Right atrium auricular region (tissue), 2 donors: ENCODE measurements around the gene ASTN2. TPM values are rescaled to one million over a fixed set of nuclear protein-coding genes. Genes with fewer than 3 reads are reported as not detected.

ENCODE experiments used
- DNase-seq: peaks from one replicate; pipeline ENCODE4 v3.0.0-alpha.2; 2019; ENCODE audit warnings: low spot score
- H3K27ac ChIP-seq, 2 donors: fragments of 200-600 bp; sonication (generic); 1 replicate in 1 of 2; 2 replicates in 1 of 2; pipeline ENCODE4 v1.5.1; 2016 to 2019
- H3K27me3 ChIP-seq, 2 donors: fragments of 200-600 bp; sonication (generic); one replicate each; pipeline versions ENCODE4 v1.5.1 to v1.6.0; 2017 to 2019
- H3K36me3 ChIP-seq: fragments of 200-600 bp; sonication (generic); one replicate; pipeline ENCODE4 v1.5.1; 2016
- H3K4me1 ChIP-seq, 2 donors: fragments of 200-600 bp; sonication (generic); one replicate each; pipeline versions ENCODE4 v1.5.1 to v1.6.0; 2017 to 2019
- H3K4me3 ChIP-seq, 2 donors: fragments of 200-600 bp; sonication (generic); 1 replicate in 1 of 2; 2 replicates in 1 of 2; pipeline ENCODE4 v1.5.1; 2017 to 2019; ENCODE audit warnings: mild to moderate bottlenecking in 1 of 2, moderate library complexity in 1 of 2
- H3K9me3 ChIP-seq, 2 donors: fragments of 200-600 bp; sonication (generic); one replicate each; pipeline ENCODE4 v1.5.1; 2019
- CTCF ChIP-seq, 2 donors: fragments of 200-600 bp; sonication (generic); IDR thresholded peaks; one replicate each; pipeline ENCODE4 v1.5.1; 2019; ENCODE audit warnings: antibody characterized with exemption in 2 of 2
- total RNA-seq, 2 donors: library from RNA; depleted of rRNA; stranded (reverse); fragments of >200 nt; gene quantifications; one replicate each; pipeline ENCODE4 v1.1.0, GENCODE V29; 2016

ASTN2 gene
- total RNA-seq, 2 donors from 2014 or later: 11.1 to 32.2 TPM

- no peak overlapping the region for H3K4me3 ChIP-seq
- no peaks in the 10 kb centered on the region for H3K4me1 ChIP-seq
- H3K36me3 ChIP-seq: no peaks in the 10 kb centered on the region
Observed at GRCh38 chr9:116786737-116787136, 628.1 kb downstream of the ASTN2 start.

GRCh38 chr9:116777116-116777515 lies 637.7 kb downstream of the ASTN2 start:
- no peak overlapping the region for H3K27ac ChIP-seq
- H3K27me3 ChIP-seq: no peaks in the 10 kb centered on the region
- H3K9me3 ChIP-seq: peaks cover 0 to 4% of the 10 kb centered on the region in 2 donors
- DNase-seq: no peak
- H3K36me3 ChIP-seq: no peaks in the 10 kb centered on the region
- no peak overlapping the region for H3K4me3 ChIP-seq
- TF ChIP-seq CTCF (IDR thresholded peaks at IDR 0.05): no peak
- H3K4me1 ChIP-seq: no peaks in the 10 kb centered on the region

More at GRCh38 chr9:116786737-116787136, 628.1 kb downstream of the ASTN2 start:
- Histone ChIP-seq H3K27ac (no peak overlapping the region), H3K9me3 (no peaks in the 10 kb centered on the region), H3K27me3 (no peaks in the 10 kb centered on the region)
- TF ChIP-seq CTCF (IDR thresholded peaks at IDR 0.05): no peak
- no peak for DNase-seq

GRCh38 chr9:116774421-116775180 lies 640.3 kb downstream of the ASTN2 start:
- no peaks in the 10 kb centered on the region for H3K36me3 ChIP-seq
- no peak overlapping the region for H3K4me3 ChIP-seq
- TF ChIP-seq CTCF (IDR thresholded peaks at IDR 0.05): no peak
- H3K4me1 ChIP-seq: no peaks in the 10 kb centered on the region
- no peak for DNase-seq
- H3K27ac ChIP-seq: no peak overlapping the region
- no peaks in the 10 kb centered on the region for H3K27me3 ChIP-seq
- peaks cover 0 to 4% of the 10 kb centered on the region in 2 donors for H3K9me3 ChIP-seq

GRCh38 chr9:116767219-116767618 lies 647.6 kb downstream of the ASTN2 start:
- no peaks in the 10 kb centered on the region for H3K4me1 ChIP-seq
- no peaks in the 10 kb centered on the region for H3K36me3 ChIP-seq
- no peak for TF ChIP-seq CTCF (IDR thresholded peaks at IDR 0.05)
- H3K4me3 ChIP-seq: no peak overlapping the region
- no peaks in the 10 kb centered on the region for H3K9me3 ChIP-seq
- H3K27me3 ChIP-seq: no peaks in the 10 kb centered on the region
- DNase-seq: no peak
- no peak overlapping the region for H3K27ac ChIP-seq

GRCh38 chr9:116765011-116765410 lies 649.8 kb downstream of the ASTN2 start:
- Histone ChIP-seq H3K27me3 (no peaks in the 10 kb centered on the region), H3K36me3 (no peaks in the 10 kb centered on the region), H3K4me1 (no peaks in the 10 kb centered on the region), H3K27ac (no peak overlapping the region), H3K9me3 (no peaks in the 10 kb centered on the region), H3K4me3 (no peak overlapping the region)
- no peak for DNase-seq
- no peak for TF ChIP-seq CTCF (IDR thresholded peaks at IDR 0.05)

- no peaks in the 10 kb centered on the region for H3K36me3 ChIP-seq
- H3K4me1 ChIP-seq: no peaks in the 10 kb centered on the region
- no peaks in the 10 kb centered on the region for H3K9me3 ChIP-seq
- no peak for TF ChIP-seq CTCF (IDR thresholded peaks at IDR 0.05)
- no peak overlapping the region for H3K4me3 ChIP-seq
- no peak overlapping the region for H3K27ac ChIP-seq
- no peak for DNase-seq
- no peaks in the 10 kb centered on the region for H3K27me3 ChIP-seq
Observed at GRCh38 chr9:116763770-116764169, 651.1 kb downstream of the ASTN2 start.
